HepG2 (cell line): ENCODE results near the gene ANKRD2.

Experiments
- RBFOX2 ChIP-seq: fragments of 200-400 bp; formaldehyde crosslinking; IDR thresholded peaks from 2 replicates; pipeline ENCODE4 v1.6.1; 2017; ENCODE audit warnings: low read depth, mild to moderate bottlenecking, low read length
- RXRB ChIP-seq: IDR thresholded peaks from 2 replicates; pipeline ENCODE4 v1.6.1; 2016; ENCODE audit warnings: borderline replicate concordance, missing genetic modification reagents, missing compliant biosample characterization
- ZBTB3 ChIP-seq: sonication (generic); formaldehyde crosslinking; IDR thresholded peaks from 2 replicates; pipeline ENCODE4 v1.4.0; 2020; ENCODE audit warnings: low read depth, mild to moderate bottlenecking, moderate library complexity, missing genetic modification reagents, borderline replicate concordance
- TF ChIP-seq, protein P1 (sequence below): sonication (generic); formaldehyde crosslinking; IDR thresholded peaks from 2 replicates; pipeline ENCODE4 v1.5.0; 2020; ENCODE audit warnings: mild to moderate bottlenecking, missing genetic modification reagents, moderate library complexity
- TF ChIP-seq, protein P2 (sequence below): sonication (generic); formaldehyde crosslinking; IDR thresholded peaks from 2 replicates; pipeline ENCODE4 v1.5.0; 2020; ENCODE audit warnings: missing genetic modification reagents

DNA sequence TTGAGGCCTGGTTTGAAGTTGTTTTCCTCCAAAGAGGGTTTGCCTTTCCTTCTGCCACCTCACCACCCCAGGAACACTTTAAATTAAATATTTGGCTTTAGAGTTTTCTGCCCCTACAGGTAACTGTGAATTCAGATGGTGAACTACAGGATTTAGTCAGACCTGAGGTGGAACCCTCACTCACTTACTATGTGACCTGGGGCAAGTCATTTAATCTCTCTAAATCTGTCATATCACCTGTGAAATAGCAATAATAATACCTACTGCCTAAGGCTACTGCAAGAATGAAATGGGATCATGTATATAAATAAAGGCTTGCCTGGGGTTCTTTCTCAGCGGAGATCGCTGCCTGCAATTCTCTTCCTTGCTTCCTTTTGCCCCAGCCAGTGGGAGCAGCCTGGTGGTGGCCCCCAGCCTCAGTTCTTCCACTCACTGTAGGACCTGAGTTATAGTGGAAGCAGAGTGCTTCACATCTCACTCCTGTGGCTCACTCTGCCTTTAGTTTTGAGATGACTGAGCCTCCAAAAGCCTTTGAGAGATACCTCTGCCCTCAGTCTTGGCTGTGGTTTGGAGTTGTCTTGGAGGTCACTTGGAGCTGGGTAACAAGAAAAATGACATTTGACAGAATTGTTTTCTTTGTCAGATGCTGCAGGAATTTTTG is 6.1 kb upstream of the ANKRD2 start:
- TF ChIP-seq, protein P1, sequence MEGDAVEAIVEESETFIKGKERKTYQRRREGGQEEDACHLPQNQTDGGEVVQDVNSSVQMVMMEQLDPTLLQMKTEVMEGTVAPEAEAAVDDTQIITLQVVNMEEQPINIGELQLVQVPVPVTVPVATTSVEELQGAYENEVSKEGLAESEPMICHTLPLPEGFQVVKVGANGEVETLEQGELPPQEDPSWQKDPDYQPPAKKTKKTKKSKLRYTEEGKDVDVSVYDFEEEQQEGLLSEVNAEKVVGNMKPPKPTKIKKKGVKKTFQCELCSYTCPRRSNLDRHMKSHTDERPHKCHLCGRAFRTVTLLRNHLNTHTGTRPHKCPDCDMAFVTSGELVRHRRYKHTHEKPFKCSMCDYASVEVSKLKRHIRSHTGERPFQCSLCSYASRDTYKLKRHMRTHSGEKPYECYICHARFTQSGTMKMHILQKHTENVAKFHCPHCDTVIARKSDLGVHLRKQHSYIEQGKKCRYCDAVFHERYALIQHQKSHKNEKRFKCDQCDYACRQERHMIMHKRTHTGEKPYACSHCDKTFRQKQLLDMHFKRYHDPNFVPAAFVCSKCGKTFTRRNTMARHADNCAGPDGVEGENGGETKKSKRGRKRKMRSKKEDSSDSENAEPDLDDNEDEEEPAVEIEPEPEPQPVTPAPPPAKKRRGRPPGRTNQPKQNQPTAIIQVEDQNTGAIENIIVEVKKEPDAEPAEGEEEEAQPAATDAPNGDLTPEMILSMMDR = no peak
- no peak for TF ChIP-seq RBFOX2
- no peak for TF ChIP-seq RXRB (CRISPR knock-in tag)
- TF ChIP-seq, protein P2, sequence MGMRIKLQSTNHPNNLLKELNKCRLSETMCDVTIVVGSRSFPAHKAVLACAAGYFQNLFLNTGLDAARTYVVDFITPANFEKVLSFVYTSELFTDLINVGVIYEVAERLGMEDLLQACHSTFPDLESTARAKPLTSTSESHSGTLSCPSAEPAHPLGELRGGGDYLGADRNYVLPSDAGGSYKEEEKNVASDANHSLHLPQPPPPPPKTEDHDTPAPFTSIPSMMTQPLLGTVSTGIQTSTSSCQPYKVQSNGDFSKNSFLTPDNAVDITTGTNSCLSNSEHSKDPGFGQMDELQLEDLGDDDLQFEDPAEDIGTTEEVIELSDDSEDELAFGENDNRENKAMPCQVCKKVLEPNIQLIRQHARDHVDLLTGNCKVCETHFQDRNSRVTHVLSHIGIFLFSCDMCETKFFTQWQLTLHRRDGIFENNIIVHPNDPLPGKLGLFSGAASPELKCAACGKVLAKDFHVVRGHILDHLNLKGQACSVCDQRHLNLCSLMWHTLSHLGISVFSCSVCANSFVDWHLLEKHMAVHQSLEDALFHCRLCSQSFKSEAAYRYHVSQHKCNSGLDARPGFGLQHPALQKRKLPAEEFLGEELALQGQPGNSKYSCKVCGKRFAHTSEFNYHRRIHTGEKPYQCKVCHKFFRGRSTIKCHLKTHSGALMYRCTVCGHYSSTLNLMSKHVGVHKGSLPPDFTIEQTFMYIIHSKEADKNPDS = no peak
- TF ChIP-seq ZBTB3 (CRISPR knock-in tag) = no peak
